ENCODE data around the gene FERMT3.

- TF ChIP-seq, protein P1, sequence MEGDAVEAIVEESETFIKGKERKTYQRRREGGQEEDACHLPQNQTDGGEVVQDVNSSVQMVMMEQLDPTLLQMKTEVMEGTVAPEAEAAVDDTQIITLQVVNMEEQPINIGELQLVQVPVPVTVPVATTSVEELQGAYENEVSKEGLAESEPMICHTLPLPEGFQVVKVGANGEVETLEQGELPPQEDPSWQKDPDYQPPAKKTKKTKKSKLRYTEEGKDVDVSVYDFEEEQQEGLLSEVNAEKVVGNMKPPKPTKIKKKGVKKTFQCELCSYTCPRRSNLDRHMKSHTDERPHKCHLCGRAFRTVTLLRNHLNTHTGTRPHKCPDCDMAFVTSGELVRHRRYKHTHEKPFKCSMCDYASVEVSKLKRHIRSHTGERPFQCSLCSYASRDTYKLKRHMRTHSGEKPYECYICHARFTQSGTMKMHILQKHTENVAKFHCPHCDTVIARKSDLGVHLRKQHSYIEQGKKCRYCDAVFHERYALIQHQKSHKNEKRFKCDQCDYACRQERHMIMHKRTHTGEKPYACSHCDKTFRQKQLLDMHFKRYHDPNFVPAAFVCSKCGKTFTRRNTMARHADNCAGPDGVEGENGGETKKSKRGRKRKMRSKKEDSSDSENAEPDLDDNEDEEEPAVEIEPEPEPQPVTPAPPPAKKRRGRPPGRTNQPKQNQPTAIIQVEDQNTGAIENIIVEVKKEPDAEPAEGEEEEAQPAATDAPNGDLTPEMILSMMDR (IDR thresholded peaks at IDR 0.05) = no peak
- TF ChIP-seq ZFX (IDR thresholded peaks at IDR 0.05; ENCODE audit: borderline replicate concordance) = no peak
Observed at GRCh38 chr11:64260147-64260708, 53.7 kb downstream of the FERMT3 start.
